ENCODE measurements around the gene SLC7A14. TPM values are rescaled to one million over a fixed set of nuclear protein-coding genes. Genes with fewer than 3 reads are reported as not detected.

The SLC7A14 gene
- total and polyA plus RNA-seq, 2 of the 13 experiments (the other 11 are each of a cell fraction or from before 2014, with no cell fraction given), result not detected

DNA sequence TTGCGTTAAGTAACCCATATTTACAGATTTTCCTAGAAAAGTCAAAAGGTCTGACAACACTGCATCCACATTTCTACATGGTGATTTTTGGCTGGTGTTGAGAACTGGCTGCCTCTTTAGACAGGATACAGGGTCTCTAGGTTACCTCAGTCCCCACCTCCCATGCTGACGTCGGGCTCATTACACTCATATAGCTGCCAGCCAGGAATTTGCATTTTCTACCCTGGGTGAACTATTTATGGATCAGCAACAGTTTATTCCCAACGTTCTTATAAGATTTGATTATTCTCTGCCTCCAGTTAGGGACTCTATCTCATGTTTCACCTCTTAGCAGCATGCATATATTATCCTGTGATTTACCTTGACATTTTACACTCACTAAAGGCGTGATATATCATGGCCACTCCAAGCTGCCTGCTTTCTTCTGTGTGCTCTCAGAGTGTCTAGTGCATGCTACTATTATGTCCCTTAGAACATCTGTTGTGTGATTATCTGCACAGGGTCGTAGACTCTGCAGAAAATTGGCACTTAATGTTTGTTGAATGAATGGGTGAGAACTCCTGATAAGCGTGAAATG lies 118.2 kb downstream of the SLC7A14 start:
- no peaks in the 10 kb centered on the region for H3K9me3 ChIP-seq (ENCODE audit: low read length)
- no peak overlapping the region for H3K9ac ChIP-seq (ENCODE audit: insufficient read depth, low read depth, low read length)
- no peaks in the 10 kb centered on the region for H3K79me2 ChIP-seq (ENCODE audit: insufficient read depth, low read length)
- ChIA-PET POLR2A (no interaction called here), CTCF (ENCODE audit: low intra/inter-chr PET ratio, low total read pairs) (no interaction called here)
- no peak overlapping the region for H2AFZ ChIP-seq (ENCODE audit: low read length)
- H3K4me3 ChIP-seq (replicated peaks in 1 of 3; ENCODE audit: insufficient read depth in 1 of 3, low read depth in 2 of 3, low read length in 3 of 3), result no peak overlapping the region
- TF ChIP-seq, protein P1, sequence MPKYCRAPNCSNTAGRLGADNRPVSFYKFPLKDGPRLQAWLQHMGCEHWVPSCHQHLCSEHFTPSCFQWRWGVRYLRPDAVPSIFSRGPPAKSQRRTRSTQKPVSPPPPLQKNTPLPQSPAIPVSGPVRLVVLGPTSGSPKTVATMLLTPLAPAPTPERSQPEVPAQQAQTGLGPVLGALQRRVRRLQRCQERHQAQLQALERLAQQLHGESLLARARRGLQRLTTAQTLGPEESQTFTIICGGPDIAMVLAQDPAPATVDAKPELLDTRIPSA (CRISPR knock-in tag; IDR thresholded peaks at IDR 0.05; ENCODE audit: borderline replicate concordance), result no peak
- TF ChIP-seq, protein P2, sequence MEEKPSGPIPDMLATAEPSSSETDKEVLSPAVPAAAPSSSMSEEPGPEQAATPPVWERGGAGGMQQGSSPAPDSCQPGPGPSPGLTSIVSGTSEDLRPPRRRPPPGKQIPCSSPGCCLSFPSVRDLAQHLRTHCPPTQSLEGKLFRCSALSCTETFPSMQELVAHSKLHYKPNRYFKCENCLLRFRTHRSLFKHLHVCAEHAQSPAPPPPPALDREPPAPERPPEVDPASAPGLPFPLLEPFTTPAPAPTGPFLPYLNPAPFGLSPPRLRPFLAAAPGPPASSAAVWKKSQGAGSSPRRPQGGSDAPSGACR (CRISPR knock-in tag; IDR thresholded peaks at IDR 0.05), result no peak
- TF ChIP-seq ETV6 (CRISPR knock-in tag; conservative IDR thresholded peaks at IDR 0.05) (no peak), ZNF441 (CRISPR knock-in tag; IDR thresholded peaks at IDR 0.05; ENCODE audit: borderline replicate concordance) (no peak), NFE2 (CRISPR knock-in tag; IDR thresholded peaks at IDR 0.05) (no peak), EEA1 (CRISPR knock-in tag; IDR thresholded peaks at IDR 0.05; ENCODE audit: borderline replicate concordance) (no peak), TGIF2 (CRISPR knock-in tag; IDR thresholded peaks at IDR 0.05) (no peak), KDM6A (CRISPR knock-in tag; IDR thresholded peaks at IDR 0.05; ENCODE audit: low read depth) (no peak)
- TF ChIP-seq, protein P3, sequence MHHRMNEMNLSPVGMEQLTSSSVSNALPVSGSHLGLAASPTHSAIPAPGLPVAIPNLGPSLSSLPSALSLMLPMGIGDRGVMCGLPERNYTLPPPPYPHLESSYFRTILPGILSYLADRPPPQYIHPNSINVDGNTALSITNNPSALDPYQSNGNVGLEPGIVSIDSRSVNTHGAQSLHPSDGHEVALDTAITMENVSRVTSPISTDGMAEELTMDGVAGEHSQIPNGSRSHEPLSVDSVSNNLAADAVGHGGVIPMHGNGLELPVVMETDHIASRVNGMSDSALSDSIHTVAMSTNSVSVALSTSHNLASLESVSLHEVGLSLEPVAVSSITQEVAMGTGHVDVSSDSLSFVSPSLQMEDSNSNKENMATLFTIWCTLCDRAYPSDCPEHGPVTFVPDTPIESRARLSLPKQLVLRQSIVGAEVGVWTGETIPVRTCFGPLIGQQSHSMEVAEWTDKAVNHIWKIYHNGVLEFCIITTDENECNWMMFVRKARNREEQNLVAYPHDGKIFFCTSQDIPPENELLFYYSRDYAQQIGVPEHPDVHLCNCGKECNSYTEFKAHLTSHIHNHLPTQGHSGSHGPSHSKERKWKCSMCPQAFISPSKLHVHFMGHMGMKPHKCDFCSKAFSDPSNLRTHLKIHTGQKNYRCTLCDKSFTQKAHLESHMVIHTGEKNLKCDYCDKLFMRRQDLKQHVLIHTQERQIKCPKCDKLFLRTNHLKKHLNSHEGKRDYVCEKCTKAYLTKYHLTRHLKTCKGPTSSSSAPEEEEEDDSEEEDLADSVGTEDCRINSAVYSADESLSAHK (CRISPR knock-in tag; IDR thresholded peaks at IDR 0.05; ENCODE audit: borderline replicate concordance), result no peak
- TF ChIP-seq, protein P4, sequence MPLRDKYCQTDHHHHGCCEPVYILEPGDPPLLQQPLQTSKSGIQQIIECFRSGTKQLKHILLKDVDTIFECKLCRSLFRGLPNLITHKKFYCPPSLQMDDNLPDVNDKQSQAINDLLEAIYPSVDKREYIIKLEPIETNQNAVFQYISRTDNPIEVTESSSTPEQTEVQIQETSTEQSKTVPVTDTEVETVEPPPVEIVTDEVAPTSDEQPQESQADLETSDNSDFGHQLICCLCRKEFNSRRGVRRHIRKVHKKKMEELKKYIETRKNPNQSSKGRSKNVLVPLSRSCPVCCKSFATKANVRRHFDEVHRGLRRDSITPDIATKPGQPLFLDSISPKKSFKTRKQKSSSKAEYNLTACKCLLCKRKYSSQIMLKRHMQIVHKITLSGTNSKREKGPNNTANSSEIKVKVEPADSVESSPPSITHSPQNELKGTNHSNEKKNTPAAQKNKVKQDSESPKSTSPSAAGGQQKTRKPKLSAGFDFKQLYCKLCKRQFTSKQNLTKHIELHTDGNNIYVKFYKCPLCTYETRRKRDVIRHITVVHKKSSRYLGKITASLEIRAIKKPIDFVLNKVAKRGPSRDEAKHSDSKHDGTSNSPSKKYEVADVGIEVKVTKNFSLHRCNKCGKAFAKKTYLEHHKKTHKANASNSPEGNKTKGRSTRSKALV (CRISPR knock-in tag; IDR thresholded peaks at IDR 0.05), result no peak
- TF ChIP-seq, protein P5, sequence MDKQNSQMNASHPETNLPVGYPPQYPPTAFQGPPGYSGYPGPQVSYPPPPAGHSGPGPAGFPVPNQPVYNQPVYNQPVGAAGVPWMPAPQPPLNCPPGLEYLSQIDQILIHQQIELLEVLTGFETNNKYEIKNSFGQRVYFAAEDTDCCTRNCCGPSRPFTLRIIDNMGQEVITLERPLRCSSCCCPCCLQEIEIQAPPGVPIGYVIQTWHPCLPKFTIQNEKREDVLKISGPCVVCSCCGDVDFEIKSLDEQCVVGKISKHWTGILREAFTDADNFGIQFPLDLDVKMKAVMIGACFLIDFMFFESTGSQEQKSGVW (CRISPR knock-in tag; IDR thresholded peaks at IDR 0.05; ENCODE audit: borderline replicate concordance), result no peak
- WGBS (ENCODE audit: low lambda C conversion rate), result 58% methylated on average over 6 of the region's 7 CpGs
- H3K36me3 ChIP-seq (replicated peaks in 1 of 2; ENCODE audit: control insufficient read depth in 1 of 2, insufficient read depth in 2 of 2, low read length in 2 of 2), result no peaks in the 10 kb centered on the region
- H4K20me1 ChIP-seq (ENCODE audit: insufficient read depth, low read length), result no peaks in the 10 kb centered on the region
- no peak for DNase-seq (ENCODE audit: low spot score)
- intact Hi-C loops (cut with micrococcal nuclease; ENCODE audit: unreplicated experiment) (no loop called here), in situ Hi-C loops (cut with HindIII; ENCODE audit: extremely low pct_ligation_motif_present, low pct_unique_long_range_greater_than_20kb) (no loop called here)
- H3K4me1 ChIP-seq (ENCODE audit: insufficient read depth, low read length), result peaks cover 36% of the 10 kb centered on the region
- no peak overlapping the region for H3K4me2 ChIP-seq (ENCODE audit: low read depth, low read length)
- no TSS peak for BruUV-seq (replicated peaks)
- no peak for ATAC-seq
- no peak overlapping the region for H3K27ac ChIP-seq (ENCODE audit: extremely low read length, insufficient read depth, low read length)
- H3K27me3 ChIP-seq (ENCODE audit: control insufficient read depth in 1 of 2, insufficient read depth in 2 of 2, low read length in 2 of 2), result peaks cover 0 to 6% of the 10 kb centered on the region in 2 experiments; a peak in 1 of 5 replicates
- FAIRE-seq, result no peak
